ENCODE data around the gene PCSK6. TPM values are rescaled to one million over a fixed set of nuclear protein-coding genes. Genes with fewer than 3 reads are reported as not detected.

The PCSK6 gene
- total RNA-seq, 2 experiments from 2014 or later = 1.4 to 2.1 TPM

DNA sequence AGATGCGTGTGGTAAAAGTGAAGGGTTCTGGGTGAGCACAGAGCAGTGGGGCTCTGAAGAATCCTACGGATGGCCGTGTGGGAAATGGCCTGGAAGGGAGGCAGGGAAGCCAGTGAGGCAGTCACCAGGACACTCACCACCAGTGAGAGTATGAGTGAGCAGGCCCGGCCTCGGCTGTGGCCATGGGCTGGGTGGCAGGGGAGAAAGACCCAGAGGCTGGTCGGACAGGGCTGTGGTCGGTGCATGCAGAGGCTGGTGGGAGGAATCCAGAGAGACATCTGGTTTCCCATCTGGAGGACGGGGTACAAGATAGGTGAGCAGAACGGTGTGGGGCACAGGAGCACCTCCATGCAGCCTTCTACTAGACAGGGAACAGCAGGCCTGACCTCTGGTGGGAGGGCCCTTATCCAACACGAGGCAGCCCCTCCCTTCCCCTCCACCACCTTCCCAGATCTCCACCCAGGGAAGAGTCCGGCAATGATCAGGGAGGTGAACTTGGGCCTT, 10.1 kb downstream of the PCSK6 start:
- ATAC-seq (ENCODE audit: low read depth) = no peak
- DNase-seq = no peak
- Mint-ChIP-seq H3K9me3 (no peaks in the 10 kb centered on the region), H3K4me3 (no peak overlapping the region), H3K27me3 (peaks cover 4% of the 10 kb centered on the region), H3K27ac (no peak overlapping the region), H3K36me3 (no peaks in the 10 kb centered on the region), H3K4me1 (no peaks in the 10 kb centered on the region)
- POLR2A ChIA-PET = no interaction called here

DNA sequence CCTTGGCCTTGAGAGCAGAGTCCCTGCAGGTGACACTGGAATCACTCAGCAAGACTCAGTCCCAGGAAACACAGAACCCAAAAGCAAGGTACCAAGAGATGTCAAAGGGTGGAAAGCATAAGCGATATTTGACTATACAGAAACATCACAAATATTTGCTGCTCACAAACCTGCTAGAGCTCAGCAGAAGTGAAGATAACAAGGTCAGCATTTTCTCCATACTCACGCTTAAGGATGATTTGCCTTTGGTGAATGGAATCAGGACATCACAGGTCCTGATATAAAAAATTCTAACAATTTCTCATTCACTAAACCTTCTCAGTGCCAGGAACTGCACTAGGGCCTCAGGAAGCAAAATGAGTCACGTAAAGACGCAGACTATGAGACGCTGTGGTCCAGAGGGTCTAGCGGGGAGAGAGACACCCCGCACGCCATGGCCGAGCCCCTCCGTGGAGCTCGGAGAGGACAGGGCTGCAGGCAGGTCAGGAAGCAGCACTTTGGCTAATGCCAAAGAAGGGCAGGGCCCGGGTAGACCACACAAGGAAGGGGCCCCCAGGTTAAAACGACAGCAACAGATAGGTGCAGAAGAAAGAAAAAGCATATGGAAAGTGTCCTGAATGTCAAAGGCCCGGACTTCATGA, 10.7 kb downstream of the PCSK6 start:
- POLR2A ChIA-PET = no interaction called here

DNA sequence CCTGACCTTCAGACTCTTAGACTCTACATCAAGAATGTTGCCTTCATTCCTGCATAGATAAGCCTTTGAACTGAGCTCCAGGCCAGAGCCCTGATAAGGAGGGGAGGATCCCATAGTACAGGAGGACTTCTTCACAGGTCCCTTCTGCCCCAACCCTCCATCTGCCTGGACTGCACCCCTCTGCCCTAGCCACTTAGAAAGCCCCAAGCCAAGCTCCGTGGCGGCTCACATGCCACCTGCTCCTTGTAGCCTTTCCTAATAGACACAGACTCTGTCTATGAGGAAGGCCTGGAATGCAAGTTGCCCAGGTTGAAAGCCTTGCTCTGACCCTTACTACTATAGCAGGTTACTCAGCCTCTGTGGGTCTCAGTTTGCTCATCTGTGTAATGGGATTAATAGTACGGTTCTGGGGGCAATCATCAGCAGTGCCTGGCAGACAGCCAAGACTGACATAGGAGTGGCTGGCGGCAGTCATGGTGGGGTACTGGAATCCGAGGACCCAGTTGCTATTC, 11.6 kb downstream of the PCSK6 start:
- H3K4me3 Mint-ChIP-seq = no peak overlapping the region
- no peaks in the 10 kb centered on the region for H3K36me3 Mint-ChIP-seq
- H3K27me3 Mint-ChIP-seq = peaks cover 6% of the 10 kb centered on the region
- DNase-seq (no peak), ATAC-seq (ENCODE audit: low read depth) (no peak)
- H3K4me1 Mint-ChIP-seq = no peaks in the 10 kb centered on the region
- POLR2A ChIA-PET = no interaction called here
- H3K27ac Mint-ChIP-seq = no peak overlapping the region
- no peaks in the 10 kb centered on the region for H3K9me3 Mint-ChIP-seq

More for the DNA sequence above, 10.7 kb downstream of the PCSK6 start:
- Mint-ChIP-seq H3K4me3 (no peak overlapping the region), H3K27ac (no peak overlapping the region), H3K9me3 (no peaks in the 10 kb centered on the region), H3K27me3 (peaks cover 6% of the 10 kb centered on the region), H3K4me1 (no peaks in the 10 kb centered on the region), H3K36me3 (no peaks in the 10 kb centered on the region)
- ATAC-seq (ENCODE audit: low read depth) (no peak), DNase-seq (no peak)

DNA sequence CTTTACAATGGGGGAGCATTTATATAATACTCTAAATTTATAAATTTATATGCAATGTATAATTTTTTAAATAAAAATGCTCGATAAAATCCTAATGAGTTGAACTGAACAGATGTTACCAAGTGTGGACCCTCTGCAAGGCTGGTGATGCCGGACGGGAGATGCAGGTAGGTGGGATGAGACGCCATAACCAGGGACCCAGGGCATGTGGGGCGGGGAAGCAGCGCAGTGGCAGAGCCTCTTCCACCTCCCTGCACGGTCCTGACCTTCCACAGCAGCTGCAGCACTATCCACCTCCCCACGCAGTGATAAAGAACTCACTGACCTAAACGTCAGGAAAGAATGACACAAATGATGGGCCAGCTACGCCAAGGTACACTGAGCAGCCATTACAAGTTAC, 12.8 kb downstream of the PCSK6 start:
- no peaks in the 10 kb centered on the region for H3K9me3 Mint-ChIP-seq
- no peak overlapping the region for H3K27ac Mint-ChIP-seq
- POLR2A ChIA-PET = no interaction called here
- no peaks in the 10 kb centered on the region for H3K4me1 Mint-ChIP-seq
- H3K27me3 Mint-ChIP-seq = peaks cover 6% of the 10 kb centered on the region
- no peak overlapping the region for H3K4me3 Mint-ChIP-seq
- DNase-seq (no peak), ATAC-seq (ENCODE audit: low read depth) (no peak)
- no peaks in the 10 kb centered on the region for H3K36me3 Mint-ChIP-seq

DNA sequence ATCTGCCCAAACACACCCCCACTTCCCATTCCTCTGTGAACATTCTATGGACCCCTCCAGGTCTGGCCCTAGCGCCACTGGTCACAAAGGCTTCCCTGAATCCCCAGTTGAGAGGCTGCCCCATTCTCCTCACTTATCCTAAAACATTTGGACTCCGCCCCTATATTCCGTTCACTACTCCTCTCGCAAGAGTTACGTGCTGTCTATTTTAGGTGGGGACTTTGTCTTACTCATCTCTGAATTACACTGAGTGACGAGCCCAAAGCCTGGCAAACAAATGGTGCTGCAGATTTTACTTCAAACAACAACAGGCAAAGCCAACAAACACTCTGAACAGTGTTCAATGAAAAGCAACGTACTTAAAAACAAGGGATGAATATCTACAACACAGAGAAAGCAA, 14.5 kb downstream of the PCSK6 start:
- H3K4me3 Mint-ChIP-seq = no peak overlapping the region

DNA sequence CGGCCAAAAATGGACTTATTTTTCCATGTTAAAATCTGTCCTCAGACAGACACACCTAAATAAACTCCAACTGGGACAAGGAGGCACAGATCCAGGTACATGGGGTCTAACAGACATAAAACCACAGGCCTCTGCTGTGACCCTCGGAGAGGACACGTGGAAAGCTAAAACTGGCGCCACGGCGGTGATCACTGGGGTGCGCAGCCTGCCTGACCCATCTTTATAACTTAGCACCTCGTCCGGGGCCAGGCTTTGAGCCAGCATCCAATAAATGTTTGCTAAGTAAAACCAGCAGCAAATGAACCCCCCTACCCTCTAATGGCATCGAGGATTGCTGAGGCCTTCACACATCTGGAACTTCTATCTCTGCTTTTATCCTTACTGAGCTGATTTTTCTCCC, 15.3 kb downstream of the PCSK6 start:
- peaks cover 14% of the 10 kb centered on the region for H3K27me3 Mint-ChIP-seq

More for the DNA sequence above, 14.5 kb downstream of the PCSK6 start:
- no peak for ATAC-seq (ENCODE audit: low read depth)
- Mint-ChIP-seq H3K27ac (no peak overlapping the region), H3K9me3 (no peaks in the 10 kb centered on the region), H3K27me3 (peaks cover 14% of the 10 kb centered on the region), H3K4me1 (no peaks in the 10 kb centered on the region), H3K36me3 (no peaks in the 10 kb centered on the region)
- no peak for DNase-seq
- POLR2A ChIA-PET = interaction anchor here (0.6 kb wide), 1 partner anchor 170 kb away, joined by 3 read pairs; no protein-coding TSS in a partner anchor

GRCh38 chr15:101472033-101472432, 17.5 kb downstream of the PCSK6 start:
- Mint-ChIP-seq H3K27ac (no peak overlapping the region), H3K36me3 (no peaks in the 10 kb centered on the region), H3K27me3 (peaks cover 18% of the 10 kb centered on the region), H3K9me3 (no peaks in the 10 kb centered on the region), H3K4me1 (no peaks in the 10 kb centered on the region), H3K4me3 (no peak overlapping the region)
- POLR2A ChIA-PET = no interaction called here
- DNase-seq (no peak), ATAC-seq (ENCODE audit: low read depth) (no peak)

More for the DNA sequence above, 15.3 kb downstream of the PCSK6 start:
- POLR2A ChIA-PET = no interaction called here
- H3K36me3 Mint-ChIP-seq = no peaks in the 10 kb centered on the region
- no peaks in the 10 kb centered on the region for H3K9me3 Mint-ChIP-seq
- ATAC-seq (ENCODE audit: low read depth) (no peak), DNase-seq (no peak)
- no peak overlapping the region for H3K27ac Mint-ChIP-seq
- H3K4me1 Mint-ChIP-seq = no peaks in the 10 kb centered on the region
- H3K4me3 Mint-ChIP-seq = no peak overlapping the region

DNA sequence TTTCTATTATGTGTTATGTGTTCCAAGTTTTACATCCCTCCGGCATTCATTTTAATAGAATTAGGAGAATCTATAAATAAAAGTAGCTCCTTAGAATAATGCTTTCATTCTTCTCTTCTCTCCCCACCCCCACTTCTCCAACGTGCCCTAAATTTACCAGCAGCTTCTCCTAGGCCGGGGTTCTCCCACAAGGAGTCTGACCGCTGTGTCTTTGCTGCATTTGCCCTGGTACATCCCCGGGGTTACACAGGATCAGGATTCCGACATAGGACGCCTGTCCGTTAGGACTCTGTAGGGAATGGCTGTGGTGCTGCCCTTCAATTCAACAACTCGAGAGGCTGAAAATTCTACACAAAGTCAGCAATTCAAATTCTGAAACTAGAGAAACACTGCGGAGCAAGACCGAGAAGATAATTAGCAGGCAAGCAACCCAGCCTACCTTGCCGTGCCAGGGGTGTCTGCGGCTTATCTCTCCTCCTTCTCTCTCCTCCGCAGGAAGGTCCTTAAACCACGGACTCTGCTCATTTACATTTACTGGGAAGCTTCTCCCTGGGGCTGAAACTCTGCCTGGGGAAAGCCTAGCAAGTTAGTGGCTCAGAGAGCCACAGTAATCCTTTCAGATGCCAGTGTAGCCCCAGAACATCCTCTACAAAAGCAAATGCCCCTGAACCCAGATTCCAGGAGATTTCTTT, 18.8 kb downstream of the PCSK6 start:
- DNase-seq = no peak
- no peaks in the 10 kb centered on the region for H3K36me3 Mint-ChIP-seq
- POLR2A ChIA-PET = no interaction called here

DNA sequence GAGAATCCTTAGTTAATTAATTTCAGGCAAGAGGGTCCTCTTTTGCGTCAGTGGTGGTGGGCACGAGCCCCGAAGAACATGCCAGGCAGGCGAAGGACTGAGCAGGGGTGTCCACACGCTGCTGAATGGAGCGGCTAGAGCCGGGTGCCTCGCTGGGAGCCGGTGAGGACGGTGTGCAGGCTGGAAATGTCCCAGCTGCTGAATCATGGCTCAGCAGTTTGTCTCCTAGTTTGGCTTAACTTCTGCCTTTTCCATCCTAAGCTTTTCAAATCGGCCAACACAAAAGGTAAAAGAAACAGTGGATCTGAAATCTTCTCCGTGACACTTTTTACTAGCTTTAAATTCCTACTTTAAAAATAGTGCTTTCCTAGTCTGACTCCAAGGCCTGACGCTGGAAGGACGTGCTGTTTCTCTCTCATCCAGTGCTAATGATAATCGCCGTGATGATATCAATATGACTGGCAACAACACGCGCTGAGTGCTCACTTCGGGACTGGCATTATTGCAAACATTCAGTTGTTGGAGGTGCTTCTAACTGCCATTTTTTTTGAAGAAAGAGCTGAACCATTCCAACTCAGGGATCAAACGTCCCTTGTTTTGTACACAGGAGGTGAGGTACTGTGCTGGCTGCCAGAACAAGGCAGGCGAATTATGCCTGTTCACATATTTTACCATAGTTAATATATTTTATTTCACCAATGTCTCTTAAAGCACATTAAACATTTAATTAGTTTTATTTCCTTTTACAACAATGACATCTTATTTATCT, 19.8 kb downstream of the PCSK6 start:
- H3K4me3 Mint-ChIP-seq = no peak overlapping the region
- H3K27ac Mint-ChIP-seq = no peak overlapping the region
- POLR2A ChIA-PET = no interaction called here
- H3K9me3 Mint-ChIP-seq = peaks cover 10% of the 10 kb centered on the region
- DNase-seq (no peak), ATAC-seq (ENCODE audit: low read depth) (no peak)
- H3K27me3 Mint-ChIP-seq = peaks cover 22% of the 10 kb centered on the region
- no peaks in the 10 kb centered on the region for H3K36me3 Mint-ChIP-seq
- H3K4me1 Mint-ChIP-seq = peaks cover 4% of the 10 kb centered on the region

More for the DNA sequence above, 18.8 kb downstream of the PCSK6 start:
- Mint-ChIP-seq H3K27ac (no peak overlapping the region), H3K27me3 (peaks cover 20% of the 10 kb centered on the region), H3K4me1 (peaks cover 4% of the 10 kb centered on the region), H3K9me3 (peaks cover 7% of the 10 kb centered on the region), H3K4me3 (no peak overlapping the region)
- no peak for ATAC-seq (ENCODE audit: low read depth)

DNA sequence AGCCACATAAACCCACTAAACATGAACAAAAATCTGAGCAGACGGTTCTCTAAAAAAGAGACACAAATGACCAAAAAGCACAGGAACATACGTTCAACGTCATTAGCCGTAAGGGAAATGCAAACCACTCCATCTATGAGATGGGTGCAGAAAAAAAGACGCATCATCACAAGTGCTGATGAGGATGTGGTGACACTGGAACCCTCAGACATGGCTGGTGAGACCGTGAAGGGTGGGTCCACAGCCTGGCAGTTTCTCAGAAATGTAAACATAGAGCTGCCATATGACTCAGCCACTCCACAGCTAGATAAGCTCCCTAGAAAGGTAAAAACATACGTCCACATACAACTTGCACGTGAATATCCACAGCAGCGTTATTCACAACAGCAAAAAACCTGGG, 23.3 kb downstream of the PCSK6 start:
- no peak for ATAC-seq (ENCODE audit: low read depth)

GRCh38 chr15:101464999-101465669, 24.4 kb downstream of the PCSK6 start:
- no peak for DNase-seq
- no peak for ATAC-seq (ENCODE audit: low read depth)
- peaks cover 14% of the 10 kb centered on the region for H3K9me3 Mint-ChIP-seq
- H3K4me3 Mint-ChIP-seq = no peak overlapping the region
- peaks cover 10% of the 10 kb centered on the region for H3K27me3 Mint-ChIP-seq
- H3K4me1 Mint-ChIP-seq = peaks cover 26% of the 10 kb centered on the region
- POLR2A ChIA-PET = no interaction called here
- no peak overlapping the region for H3K27ac Mint-ChIP-seq
- H3K36me3 Mint-ChIP-seq = peaks cover 4% of the 10 kb centered on the region

More for the DNA sequence above, 23.3 kb downstream of the PCSK6 start:
- peaks cover 19% of the 10 kb centered on the region for H3K4me1 Mint-ChIP-seq
- peaks cover 4% of the 10 kb centered on the region for H3K36me3 Mint-ChIP-seq
- POLR2A ChIA-PET = no interaction called here
- peaks cover 14% of the 10 kb centered on the region for H3K9me3 Mint-ChIP-seq
- H3K27ac Mint-ChIP-seq = no peak overlapping the region
- peaks cover 15% of the 10 kb centered on the region for H3K27me3 Mint-ChIP-seq
- no peak overlapping the region for H3K4me3 Mint-ChIP-seq
- no peak for DNase-seq

DNA sequence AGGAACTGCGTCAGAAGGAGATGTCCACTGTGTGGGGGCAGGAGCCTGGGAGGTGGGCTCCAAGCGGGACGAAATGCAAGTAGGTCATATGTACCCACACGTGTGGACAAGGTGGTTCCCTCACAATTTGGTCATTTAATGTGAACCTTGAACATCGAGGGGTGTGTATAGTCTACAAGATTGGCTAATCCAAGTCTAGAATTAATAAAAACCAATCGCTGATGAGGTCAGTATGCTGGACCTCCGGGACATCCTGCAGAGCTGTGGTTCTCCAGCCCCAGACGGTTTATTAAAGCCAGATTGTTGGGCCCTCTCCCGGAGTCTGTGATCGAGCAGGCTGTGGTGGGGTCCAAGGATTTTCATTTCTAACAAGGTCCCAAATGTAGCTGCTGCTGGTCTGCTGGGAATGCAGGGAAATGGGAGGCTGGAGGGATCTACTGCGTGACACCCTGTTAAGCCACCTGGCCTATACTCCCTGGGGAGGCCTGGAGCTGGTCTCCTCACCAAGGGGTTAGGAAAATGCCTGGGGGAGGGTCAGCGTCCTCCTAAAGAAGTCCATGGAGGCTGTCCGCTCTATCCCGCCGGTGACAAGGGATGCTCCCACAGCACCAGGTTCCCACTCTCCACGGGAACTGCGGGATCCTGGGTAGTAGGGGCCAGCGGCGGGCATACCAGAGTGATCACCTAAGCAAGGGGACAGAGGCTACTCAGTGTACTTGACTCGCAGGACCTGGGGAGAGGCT, 25.1 kb downstream of the PCSK6 start:
- Mint-ChIP-seq H3K4me1 (peaks cover 27% of the 10 kb centered on the region), H3K9me3 (peaks cover 14% of the 10 kb centered on the region), H3K36me3 (peaks cover 4% of the 10 kb centered on the region), H3K27me3 (peaks cover 10% of the 10 kb centered on the region), H3K4me3 (no peak overlapping the region), H3K27ac (no peak overlapping the region)
- POLR2A ChIA-PET = no interaction called here
- DNase-seq = no peak
- ATAC-seq (ENCODE audit: low read depth) = no peak
